GM19452 (cell line): ENCODE data around the gene GMPR2.
A peak's percentile ranks its signal among the peaks of the same experiment; 100 is the strongest.
"Not testable (repeated sequence)": the region's sequence is repeated elsewhere in the genome, so short reads cannot be mapped to it uniquely, and the experiment has no call there.

Experiments
- ATAC-seq: cut with Tn5 transposase; IDR thresholded peaks from one replicate; pipeline ENCODE4 v1.9.1; 2021; ENCODE audit not compliant: unreplicated experiment

The GMPR2 gene

DNA sequence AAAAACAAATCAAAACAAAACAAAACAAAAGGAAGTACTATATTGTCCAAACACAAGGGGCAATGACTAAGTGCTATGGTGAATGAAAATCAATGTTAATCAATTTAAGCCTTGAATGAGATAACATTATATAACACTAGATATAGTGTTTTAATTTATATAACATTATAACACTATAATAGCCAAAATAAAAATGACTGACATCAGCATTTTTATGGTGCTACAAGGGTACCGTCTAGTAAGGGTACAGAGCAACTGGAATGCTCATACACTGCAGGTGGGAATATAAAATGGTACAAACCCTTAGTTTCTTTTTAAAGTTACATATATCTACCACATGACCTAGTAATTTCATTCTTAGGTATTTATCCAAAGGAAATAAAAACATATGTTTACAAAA lies 6.3 kb upstream of the GMPR2 start:
- no peak for ATAC-seq

DNA sequence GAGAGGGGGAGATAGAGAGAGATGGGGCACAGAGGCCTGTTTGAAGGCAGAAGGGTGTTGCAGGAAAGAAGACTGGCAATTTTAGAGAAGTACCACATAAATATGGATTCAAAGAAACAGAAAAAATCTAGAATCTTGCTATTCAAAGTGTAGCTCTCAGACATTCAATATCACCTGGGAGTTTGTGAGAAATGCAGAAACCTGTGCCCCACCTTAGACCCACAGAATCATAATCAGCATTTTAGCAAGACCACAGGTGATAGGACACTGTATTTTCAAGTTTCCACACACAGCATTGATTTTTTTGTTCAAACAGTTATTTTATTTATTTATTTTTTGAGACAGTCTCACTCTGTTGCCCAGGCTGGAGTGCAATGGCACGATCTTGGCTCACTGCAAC lies 3.8 kb upstream of the GMPR2 start:
- ATAC-seq, result no peak

DNA sequence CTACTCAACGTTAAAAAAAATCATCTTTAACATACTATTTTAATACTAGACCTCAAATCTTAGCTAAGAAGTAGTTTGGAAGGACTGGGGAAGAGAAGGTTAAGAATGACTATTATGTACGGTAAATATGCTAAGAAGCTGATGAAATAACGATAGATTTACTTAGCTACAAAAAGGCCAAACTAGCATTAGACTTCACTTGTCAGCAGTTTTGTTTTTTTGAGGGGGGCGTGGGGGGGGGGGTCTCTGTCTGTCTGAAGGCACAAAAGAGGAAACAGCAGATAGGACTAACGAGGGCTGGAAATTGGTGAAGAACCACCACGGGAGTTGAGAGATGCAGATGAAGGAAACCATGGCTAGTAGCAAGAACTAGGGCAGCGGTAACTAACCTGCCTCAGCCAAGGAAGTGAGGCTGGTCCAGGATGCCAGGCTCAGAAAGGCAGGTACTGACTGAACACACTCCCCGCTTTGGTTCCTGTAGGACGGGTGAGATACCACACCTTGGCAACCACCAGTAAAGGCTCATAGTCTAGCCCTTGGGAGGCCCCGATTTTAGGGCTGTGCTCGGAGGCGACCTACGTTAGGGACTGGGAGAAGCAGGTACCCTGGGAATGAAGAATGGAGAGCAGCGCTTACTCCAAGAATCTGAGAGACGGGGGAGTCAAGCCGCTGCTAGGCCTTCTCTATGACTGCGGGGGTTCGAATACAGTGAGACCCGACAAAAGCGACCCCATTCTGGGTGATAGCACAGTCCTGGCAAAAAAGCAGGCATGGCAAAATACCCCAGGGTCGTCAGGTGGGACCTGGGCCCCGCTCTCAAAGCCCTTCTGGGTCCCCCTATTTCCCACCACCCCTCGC lies 1.2 kb upstream of the GMPR2 start:
- ATAC-seq, result no peak

DNA sequence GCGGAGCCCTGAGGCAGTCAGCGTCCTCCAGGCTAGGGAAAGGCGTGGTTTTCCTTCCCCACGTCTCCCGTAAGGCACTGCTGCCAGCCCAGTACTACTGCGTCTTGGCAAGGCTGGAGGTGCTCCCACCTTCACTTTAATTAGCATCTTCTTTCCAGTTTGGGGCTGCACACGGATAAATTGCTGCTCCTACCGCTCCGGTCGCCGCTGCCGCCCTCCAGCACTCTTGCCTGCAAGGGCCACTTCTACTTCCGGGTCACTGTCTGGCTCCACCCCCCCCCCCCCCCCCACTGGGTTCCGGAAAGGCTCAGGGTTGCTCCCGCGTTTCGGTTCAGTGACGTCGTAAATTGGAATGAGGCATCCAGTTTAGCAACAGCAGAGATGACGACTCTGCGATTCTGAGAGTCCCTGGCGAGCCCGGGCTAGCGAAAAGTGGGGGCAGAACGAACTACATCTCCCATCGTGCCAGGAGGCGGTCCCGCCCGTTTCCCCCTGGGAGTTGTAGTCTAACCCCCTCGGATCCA lies 546 bp upstream of the GMPR2 start, which contains the start of gene NEDD8:
Gene NEDD8, minus strand, starts transcription at position 247 of the 524 bp plus-strand sequence. Its CDS starts 100 bp downstream, at position 147.
- ATAC-seq, result peak; percentile 64

DNA sequence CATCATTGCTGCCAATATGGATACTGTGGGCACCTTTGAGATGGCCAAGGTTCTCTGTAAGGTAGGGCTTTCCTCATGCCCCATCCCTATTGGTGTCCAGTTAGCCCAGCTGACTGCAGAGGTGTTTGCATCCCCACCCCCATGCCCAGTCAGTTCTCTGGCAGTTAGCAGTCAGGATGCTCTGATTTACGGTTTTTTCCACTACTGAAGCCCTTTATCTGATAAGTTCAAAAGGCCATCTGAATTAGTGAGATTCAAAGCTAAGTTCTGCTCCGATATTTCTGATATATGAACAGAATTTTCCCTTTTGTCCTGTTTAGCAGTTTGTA lies 773 bp downstream of the GMPR2 start:
- ATAC-seq, result no peak

DNA sequence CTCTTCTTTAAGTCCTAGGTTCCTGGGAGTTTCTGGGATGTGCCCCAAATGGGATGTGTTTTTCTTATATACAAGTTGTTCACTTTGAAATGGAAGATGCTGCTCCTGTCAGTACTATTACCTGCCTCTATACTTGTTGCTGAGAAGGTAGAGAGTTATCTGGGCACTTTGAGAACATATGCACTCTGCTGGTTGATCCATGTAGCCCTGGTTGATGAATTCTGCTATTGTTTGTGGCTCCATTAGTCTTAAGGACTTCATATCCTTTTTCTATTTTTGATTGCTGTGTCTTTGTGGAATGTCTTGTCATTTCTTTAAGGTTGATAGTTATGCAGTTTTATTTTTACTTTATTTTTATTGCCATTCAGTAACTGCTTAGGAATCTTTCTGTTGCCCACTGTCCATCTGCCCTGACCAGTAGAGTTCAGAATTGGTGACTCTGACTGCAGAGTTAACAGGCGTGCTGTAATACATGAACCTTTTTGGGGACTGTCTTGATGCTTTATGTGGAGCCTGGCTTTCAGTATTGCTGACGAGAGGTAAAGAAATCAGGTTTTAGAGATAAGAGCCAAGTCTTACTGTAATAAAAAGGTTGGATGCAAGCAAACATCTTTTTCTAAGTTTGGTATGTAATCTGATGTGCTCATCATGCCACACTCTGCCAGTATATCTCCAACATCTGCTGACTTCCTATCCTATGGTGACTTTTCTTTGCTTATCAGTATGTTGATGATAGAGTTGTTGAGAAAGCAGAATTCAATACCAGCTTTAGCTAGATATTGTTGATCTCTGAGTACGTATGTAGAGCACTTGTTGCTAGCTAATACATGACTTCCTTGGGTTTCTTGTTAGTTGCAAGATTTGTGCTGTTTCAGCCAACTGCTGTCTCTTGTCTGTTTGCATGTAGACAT lies 1.6 kb downstream of the GMPR2 start:
- ATAC-seq, result no peak

DNA sequence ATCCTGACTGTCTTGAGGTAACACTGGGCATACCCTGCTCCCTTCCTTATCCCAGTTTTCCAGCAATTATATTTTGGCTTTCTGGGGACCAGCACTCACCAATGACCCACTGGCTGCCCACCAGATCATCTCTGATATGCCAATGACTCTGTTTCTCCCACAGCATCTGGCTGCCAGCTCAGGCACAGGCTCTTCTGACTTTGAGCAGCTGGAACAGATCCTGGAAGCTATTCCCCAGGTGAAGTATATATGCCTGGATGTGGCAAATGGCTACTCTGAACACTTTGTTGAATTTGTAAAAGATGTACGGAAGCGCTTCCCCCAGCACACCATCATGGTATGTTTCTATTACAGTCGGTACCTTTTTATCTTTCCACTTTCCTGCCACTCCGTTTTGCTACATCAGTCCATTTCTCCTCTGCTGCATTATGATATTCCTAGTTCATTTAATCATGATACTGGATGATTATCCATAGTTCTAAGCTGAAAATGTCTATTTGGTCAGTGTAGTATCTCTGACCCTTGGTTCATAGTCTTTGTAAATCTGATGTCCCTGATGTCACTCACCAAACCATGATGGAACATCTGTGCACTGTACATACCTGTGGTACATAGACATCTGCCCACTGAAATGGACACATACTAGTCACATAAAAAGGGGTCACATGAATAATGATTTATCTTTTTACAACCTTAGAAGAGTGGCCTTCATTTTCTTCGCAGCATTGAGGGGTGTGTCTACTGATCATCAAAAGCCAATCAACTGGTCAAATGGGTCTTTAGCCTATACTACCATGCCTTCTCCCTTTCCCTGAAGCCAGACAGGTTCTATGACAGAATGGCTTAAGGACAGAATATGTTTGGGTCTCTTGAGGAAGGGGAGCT lies 3.3 kb downstream of the GMPR2 start:
- no peak for ATAC-seq

DNA sequence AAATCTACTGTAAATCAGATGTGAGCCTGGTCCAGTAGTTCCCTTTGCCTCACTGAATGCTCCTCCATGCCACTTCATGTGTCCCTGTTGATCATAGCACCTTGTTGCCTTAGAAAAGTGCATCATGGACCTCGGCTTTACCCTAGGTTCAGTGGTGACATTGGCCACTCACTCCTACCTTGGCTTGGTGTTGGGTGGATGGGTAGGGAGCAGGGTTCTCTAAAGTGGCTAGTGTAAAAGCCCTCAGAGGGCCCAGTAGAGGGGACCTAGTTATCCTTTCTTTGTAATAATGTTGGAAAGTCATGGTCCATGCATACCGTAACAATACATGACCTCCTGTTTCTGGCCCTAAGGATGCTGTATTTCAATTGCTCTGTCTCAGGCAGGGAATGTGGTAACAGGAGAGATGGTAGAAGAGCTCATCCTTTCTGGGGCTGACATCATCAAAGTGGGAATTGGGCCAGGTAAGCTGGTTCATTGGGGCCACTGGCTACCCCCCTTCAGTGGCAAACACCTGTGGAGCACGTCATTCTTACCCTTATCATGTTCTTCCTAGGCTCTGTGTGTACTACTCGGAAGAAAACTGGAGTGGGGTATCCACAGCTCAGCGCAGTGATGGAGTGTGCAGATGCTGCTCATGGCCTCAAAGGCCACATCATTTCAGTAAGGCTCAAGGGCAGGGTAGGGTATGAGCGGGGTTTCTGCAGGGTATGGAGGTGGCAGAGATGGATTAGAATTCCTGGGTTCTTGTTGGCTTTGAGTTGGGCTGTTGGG lies 4.1 kb downstream of the GMPR2 start:
- ATAC-seq, result no peak

DNA sequence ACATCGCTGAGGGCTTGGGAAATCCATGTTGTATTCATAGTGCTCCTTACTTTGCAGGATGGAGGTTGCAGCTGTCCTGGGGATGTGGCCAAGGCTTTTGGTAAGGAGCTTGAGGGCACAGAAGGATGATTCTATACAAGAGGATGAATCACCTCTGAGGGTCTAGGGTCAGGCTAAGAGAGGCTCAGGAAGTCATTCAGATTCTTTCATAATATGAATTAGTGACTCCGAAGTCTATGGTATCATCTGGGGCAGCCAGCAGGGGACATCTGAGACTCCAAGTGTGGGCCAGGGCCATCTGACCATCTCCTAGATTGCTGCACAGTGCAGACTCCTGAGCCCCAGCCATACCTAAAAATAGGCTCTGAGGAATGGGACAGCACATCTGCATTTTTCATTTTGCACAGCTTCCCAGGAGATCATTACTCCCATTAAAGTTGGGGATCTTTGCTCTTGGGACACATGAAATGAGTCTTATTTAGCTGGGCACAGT lies 4.8 kb downstream of the GMPR2 start:
- no peak for ATAC-seq

DNA sequence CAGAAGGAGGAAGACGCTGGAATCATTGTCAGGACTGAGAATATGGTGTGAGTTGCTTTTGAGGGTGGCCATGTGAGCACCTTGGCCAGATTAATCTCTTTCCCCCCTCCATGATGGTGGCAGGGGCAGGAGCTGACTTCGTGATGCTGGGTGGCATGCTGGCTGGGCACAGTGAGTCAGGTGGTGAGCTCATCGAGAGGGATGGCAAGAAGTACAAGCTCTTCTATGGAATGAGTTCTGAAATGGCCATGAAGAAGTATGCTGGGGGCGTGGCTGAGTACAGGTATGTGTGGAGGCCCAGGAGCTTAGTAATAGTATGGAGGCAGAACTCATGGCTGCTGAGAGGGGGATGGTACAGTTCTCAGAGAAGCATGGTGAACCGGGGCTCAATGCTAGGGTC lies 5.4 kb downstream of the GMPR2 start:
- no peak for ATAC-seq

DNA sequence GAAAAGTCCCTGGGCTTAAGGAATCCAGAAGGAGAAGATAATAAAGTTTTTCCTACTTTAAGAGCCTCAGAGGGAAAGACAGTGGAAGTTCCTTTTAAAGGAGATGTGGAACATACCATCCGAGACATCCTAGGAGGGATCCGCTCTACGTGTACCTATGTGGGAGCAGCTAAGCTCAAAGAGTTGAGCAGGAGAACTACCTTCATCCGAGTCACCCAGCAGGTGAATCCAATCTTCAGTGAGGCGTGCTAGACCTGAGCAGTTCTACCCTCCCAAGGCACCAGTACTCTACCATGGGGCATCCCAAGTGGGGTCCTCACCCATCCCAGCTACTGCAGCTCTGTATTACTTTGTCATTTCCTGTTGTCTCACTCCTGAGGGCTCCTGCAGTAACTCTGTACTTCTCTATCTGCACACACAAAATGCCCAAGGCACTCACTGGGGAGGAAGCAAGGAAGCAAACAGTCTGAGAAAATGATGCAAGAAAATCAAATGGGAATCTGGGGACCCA lies 5.9 kb downstream of the GMPR2 start:
- ATAC-seq, result no peak

DNA sequence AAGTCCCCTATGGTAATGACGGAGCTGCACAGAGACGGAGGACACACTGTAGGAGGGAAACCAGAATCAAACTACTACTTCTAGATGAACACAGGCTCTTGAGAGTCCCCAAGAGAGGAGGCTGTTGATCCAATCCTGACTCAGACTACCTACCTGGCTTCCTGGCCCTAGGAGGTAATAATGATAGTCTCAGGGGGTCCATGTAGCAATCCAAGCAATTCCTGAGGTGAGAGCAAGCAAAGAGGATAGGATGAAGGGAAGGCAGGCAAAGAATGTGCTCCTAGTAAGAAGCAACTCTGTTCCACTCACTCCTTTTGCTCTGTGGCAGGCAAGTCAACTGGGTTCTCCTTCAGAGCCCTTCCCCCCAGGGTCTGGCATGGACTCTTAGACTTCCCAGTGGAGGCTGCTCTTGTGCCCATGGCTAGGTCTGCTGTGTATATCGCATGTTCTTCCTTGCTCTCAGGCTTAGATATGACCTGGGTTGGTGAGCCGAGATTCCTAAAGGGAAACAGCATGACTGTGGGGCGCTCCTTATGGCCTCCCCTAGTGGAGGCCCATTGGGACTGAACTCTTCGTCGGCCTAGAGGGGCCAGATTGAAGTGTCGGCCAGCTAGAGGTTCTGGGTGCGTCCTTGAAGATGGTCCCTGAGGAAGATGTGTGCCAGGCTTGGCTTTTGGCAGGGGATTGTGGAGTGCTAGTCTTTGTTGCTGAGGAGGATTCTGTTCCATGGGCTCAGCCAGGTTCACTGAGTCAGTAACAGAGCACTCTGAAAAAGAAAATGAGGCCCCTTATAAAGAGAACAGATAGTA lies 7.6 kb downstream of the GMPR2 start:
- no peak for ATAC-seq

DNA sequence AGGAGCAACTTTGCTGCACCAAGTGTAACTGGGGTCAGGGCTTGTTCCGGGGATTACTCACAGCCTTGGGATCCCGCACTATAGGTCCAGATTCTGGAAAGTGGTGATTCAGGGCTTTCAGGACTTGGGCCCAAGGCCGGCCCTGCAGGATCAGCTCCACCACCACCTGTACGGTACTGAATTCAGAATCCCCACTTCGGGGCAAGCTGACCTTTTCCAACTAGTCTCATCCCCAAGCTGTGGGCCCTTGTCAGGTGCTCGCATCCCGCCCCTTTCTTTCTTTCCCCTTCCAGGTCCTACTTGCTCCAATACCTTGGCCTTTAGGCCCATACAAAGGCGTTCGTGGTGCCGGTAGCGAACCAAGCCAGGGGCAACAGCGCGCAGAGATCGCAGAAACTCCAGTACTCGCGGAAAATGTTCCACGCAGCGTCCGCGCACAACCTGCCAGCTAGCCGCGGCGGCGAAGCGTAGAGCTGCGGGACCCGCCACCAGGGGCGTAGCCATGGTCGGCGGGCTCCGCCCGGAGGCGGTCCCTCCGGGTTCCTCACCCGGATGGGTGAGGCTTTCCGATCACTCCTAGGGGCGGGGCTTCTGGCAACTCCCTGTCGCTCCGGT lies 9.2 kb downstream of the GMPR2 start:
- ATAC-seq, result peak; percentile 76

DNA sequence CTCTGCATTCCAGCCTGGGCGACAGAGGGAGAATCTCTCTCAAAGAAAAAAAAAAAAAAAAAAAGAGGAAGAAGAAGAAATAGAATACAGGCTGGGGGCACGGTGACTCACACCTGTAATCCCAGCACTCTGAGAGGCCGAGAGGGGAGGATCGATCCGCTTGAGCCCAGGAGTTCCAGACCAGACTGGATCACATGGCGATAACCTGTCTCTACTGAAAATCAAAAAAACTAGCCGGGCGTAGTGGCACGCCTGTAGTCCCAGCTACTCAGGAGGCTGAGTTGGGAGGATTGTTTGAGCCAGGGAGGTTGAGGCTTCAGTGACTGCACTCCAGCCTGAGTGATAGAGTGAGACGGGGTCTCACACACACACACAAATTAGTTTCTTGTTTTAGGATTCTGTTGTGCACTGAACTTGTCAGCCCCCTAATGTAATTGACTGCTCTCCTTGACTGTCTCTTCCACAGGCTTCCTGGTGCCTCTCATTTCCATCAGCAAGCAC lies 10.7 kb downstream of the GMPR2 start:
- ATAC-seq, result no peak

DNA sequence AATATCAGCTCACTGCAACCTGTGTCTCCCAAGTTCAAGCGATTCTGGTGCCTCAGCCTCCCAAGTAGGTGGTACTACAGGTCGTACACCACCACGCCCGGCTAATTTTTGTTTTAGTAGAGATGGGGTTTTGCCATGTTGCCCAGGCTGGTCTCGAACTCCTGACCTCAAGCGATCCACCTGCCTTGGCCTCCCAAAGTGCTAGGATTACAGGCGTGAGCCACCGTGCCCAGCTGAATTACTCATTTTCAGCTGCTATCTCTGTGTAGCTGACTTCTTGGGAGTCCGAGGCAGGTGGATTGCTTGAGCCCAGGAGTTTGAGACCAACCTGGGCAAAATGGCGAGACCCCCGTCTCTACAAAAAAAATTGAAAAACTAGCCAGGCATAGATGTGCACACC lies 12.6 kb downstream of the GMPR2 start:
- not testable (repeated sequence) for ATAC-seq

DNA sequence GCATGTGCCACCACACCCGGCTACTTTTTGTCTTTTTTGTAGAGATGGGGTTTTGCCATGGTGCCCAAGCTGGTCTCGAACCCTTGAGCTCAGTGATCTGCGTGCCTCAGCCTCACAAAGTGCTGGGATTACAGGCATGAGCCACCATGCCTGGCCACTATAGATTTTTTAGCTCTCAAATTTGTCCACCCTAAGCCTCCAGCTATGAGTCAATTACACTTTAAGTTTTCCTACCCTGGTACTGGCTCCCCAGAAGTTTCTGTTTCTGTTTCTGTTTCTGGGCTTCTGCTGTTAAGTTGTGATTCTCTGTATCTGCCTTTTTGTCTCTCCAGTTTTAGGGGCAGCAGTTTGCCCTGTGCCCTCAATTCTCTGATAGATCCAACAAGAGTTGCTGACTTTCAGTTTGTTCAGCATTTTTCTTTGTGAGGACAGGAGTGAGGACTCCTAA lies 14.1 kb downstream of the GMPR2 start:
- ATAC-seq, result no peak

DNA sequence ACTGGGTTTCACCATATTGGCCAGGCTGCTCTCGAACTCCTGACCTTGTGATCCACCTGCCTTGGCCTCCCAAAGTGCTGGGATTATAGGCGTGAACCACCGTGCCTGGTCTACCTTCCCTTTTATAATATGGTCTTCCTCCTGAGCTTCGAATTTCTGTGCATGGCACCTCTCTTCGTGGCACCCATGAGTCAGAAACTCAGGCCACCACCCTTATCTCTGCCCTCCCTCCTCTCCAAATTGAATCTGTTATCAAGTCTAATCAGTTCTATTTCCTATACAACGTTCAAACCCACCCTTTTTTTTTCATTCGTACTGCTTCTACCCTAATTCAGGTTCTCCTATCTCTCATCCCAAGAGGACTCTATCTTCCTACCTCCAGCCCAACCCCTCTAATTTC lies 14.7 kb downstream of the GMPR2 start:
- no peak for ATAC-seq
